Neural crest cell (in vitro differentiated cells): ENCODE measurements around the gene BTG1. TPM values are rescaled to one million over a fixed set of nuclear protein-coding genes. Genes with fewer than 3 reads are reported as not detected.

ENCODE experiments used
- DNase-seq: peaks from one replicate; pipeline ENCODE4 v3.0.0; 2021; ENCODE audit warnings: low read depth, mixed read lengths, low spot score
- H3K27ac Mint-ChIP-seq: one replicate; pipeline ENCODE4 v1.8.0; 2021; ENCODE audit warnings: mild to moderate bottlenecking, mixed read lengths; ENCODE audit not compliant: unreplicated experiment
- H3K27me3 Mint-ChIP-seq: 2 replicates; pipeline ENCODE4 v1.8.0; 2021; ENCODE audit warnings: low read depth, mild to moderate bottlenecking, mixed read lengths
- H3K36me3 Mint-ChIP-seq: 2 replicates; pipeline ENCODE4 v1.8.0; 2021; ENCODE audit warnings: low read depth, mild to moderate bottlenecking, mixed read lengths
- H3K4me1 Mint-ChIP-seq: 2 replicates; pipeline ENCODE4 v1.8.0; 2021; ENCODE audit warnings: mixed read lengths
- H3K4me3 Mint-ChIP-seq: one replicate; pipeline ENCODE4 v1.8.0; 2021; ENCODE audit warnings: mild to moderate bottlenecking, mixed read lengths
- H3K9me3 Mint-ChIP-seq: 2 replicates; pipeline ENCODE4 v1.8.0; 2021; ENCODE audit warnings: mixed read lengths
- total RNA-seq: library from RNA; stranded (reverse); gene quantifications from 2 replicates; pipeline ENCODE4 v1.2.1, GENCODE V29; 2021
- TF ChIP-seq, protein P1 (sequence below): fragments of 200-600 bp; sonication (generic); conservative IDR thresholded peaks from 2 replicates; pipeline ENCODE4 v1.5.0; 2021; ENCODE audit warnings: antibody characterized with exemption, mild to moderate bottlenecking

The BTG1 gene
- total RNA-seq, 1 donor from 2014 or later: 95.1 TPM

DNA sequence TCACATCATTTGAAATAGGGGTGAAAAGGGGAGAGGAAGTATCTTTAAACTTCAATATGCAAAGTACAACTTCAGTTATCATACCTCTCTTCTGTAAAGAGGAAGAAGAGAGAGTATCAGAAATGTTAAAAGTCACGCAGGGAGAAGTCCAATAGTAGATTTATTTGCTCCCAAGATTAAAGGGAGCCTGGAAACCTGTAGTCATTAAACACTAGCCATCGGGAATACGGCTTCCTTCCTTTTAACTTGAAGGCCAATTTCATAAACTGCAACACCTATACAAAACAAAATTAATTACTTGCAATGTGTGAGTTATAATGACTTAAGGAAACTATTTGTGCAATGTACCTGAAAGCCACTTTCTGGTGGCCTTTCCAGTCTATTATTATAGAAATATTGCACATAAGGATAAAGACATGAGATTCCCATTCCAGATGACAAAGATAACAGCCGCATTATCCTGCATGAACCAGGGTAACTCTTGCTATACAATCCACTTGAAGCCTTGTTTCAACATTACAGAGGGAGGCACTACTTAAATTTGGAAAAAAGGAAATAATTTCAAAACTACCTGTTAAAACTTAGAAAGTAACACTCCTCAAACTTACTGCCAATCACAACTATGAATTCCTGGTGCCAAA is 4.6 kb downstream of the BTG1 start:
- Mint-ChIP-seq H3K9me3 (no peaks in the 10 kb centered on the region), H3K4me3 (peak overlapping the region; percentile 99), H3K27ac (no peak overlapping the region), H3K36me3 (peaks cover 31% of the 10 kb centered on the region), H3K27me3 (peaks cover 4% of the 10 kb centered on the region), H3K4me1 (peaks cover 66% of the 10 kb centered on the region)
- TF ChIP-seq, protein P1, sequence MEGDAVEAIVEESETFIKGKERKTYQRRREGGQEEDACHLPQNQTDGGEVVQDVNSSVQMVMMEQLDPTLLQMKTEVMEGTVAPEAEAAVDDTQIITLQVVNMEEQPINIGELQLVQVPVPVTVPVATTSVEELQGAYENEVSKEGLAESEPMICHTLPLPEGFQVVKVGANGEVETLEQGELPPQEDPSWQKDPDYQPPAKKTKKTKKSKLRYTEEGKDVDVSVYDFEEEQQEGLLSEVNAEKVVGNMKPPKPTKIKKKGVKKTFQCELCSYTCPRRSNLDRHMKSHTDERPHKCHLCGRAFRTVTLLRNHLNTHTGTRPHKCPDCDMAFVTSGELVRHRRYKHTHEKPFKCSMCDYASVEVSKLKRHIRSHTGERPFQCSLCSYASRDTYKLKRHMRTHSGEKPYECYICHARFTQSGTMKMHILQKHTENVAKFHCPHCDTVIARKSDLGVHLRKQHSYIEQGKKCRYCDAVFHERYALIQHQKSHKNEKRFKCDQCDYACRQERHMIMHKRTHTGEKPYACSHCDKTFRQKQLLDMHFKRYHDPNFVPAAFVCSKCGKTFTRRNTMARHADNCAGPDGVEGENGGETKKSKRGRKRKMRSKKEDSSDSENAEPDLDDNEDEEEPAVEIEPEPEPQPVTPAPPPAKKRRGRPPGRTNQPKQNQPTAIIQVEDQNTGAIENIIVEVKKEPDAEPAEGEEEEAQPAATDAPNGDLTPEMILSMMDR: no peak
- DNase-seq: no peak

DNA sequence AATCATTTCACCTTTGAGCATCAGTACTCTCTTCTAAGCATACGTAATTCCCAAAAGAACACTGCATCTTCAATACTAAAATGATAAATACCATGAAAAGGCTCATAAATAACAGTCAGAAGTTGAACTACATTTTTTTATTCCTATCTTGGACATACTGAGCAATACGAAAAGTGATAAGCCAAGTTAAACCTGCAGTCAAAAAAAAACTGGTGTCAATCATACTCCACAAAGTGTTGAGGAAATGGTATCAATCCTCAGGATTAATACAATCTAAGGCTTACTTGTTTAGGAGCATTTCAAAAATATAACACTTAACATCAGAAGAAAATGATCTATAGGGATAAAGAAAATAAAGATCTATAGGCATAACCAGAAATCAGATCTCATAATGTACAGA is 5.5 kb downstream of the BTG1 start:
- H3K9me3 Mint-ChIP-seq: no peaks in the 10 kb centered on the region
- no peaks in the 10 kb centered on the region for H3K27me3 Mint-ChIP-seq
- peaks cover 31% of the 10 kb centered on the region for H3K36me3 Mint-ChIP-seq
- TF ChIP-seq, protein P1: no peak
- H3K27ac Mint-ChIP-seq: peak overlapping the region; percentile 1
- DNase-seq: no peak
- H3K4me3 Mint-ChIP-seq: peak overlapping the region; percentile 99
- peaks cover 70% of the 10 kb centered on the region for H3K4me1 Mint-ChIP-seq

DNA sequence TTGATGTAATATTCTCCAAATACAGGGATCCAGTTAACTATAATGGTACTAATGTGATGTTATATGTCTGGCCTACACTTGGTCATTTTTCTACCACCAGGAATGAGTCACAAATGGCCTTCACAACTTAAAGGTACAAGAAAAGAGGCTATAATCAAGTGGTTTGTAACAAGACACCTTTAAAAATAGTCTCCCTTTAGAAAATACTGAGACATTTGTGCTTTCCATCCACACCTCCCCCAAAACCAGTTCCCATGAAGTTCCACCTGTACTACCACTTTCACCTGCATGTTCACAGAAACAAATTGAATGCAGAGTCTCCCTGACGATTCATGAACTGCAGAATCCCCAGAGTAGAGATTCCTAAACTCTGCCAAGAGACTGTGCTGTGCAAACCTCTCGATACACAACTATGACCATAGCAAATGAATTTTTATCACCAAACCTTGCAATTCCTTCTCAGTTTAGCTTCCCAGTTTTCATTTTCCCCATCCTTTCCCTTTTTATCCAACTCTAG is 6.0 kb downstream of the BTG1 start:
- Mint-ChIP-seq H3K27me3 (no peaks in the 10 kb centered on the region), H3K4me3 (peak overlapping the region; percentile 99), H3K27ac (peak overlapping the region; percentile 13), H3K9me3 (no peaks in the 10 kb centered on the region), H3K36me3 (peaks cover 31% of the 10 kb centered on the region), H3K4me1 (peaks cover 74% of the 10 kb centered on the region)
- TF ChIP-seq, protein P1: no peak
- DNase-seq: no peak

DNA sequence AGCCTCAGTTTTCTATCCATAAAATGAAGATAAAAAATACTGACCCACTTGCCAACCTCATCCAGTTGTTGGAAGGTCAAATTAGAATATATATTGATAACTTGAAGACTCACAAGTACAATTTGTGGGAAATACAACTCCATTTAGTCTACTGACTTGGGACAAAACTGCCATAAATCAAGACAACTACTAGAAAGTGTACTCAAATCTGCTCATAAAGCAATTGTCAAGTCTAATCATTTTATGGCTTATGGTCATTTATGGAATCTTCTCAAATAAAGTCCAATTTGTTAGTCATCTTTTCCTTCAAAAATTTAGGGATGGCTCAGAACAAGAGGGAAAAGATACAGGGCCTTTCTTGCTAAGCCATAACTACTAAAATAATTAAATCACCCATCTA is 7.0 kb downstream of the BTG1 start:
- DNase-seq: no peak
- Mint-ChIP-seq H3K27ac (no peak overlapping the region), H3K27me3 (no peaks in the 10 kb centered on the region), H3K4me1 (peaks cover 80% of the 10 kb centered on the region), H3K36me3 (peaks cover 24% of the 10 kb centered on the region), H3K9me3 (no peaks in the 10 kb centered on the region), H3K4me3 (peak overlapping the region; percentile 99)
- TF ChIP-seq, protein P1: no peak

DNA sequence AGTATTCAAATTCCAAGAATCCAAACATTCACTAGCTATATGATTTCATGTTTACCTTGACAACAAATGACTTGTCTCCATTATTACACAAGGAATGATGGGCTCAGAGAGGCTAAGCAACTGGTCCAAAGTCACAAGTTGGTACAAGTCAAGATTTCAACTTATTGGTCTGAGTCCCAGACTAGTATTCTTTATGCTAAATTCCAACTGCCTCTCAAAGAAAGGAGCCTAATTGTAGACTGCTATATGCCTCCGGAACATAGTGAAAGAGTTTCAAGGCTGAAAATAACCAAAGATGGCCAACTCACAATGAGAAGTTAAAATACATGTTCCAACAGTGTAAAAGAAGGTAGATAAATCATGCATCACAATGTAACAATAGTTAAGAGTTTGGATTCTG is 7.5 kb downstream of the BTG1 start:
- Mint-ChIP-seq H3K36me3 (peaks cover 24% of the 10 kb centered on the region), H3K4me1 (peaks cover 85% of the 10 kb centered on the region), H3K27me3 (no peaks in the 10 kb centered on the region), H3K4me3 (peak overlapping the region; percentile 99), H3K27ac (peak overlapping the region; percentile 23), H3K9me3 (no peaks in the 10 kb centered on the region)
- no peak for DNase-seq
- TF ChIP-seq, protein P1: no peak
